Neural crest cell (in vitro differentiated cells): ENCODE results near the gene PUS10. TPM values are rescaled to one million over a fixed set of nuclear protein-coding genes. Genes with fewer than 3 reads are reported as not detected.
"Not testable (repeated sequence)": the region's sequence is repeated elsewhere in the genome, so short reads cannot be mapped to it uniquely, and the experiment has no call there.

Experiments used
- DNase-seq: peaks from one replicate; pipeline ENCODE4 v3.0.0; 2021; ENCODE audit warnings: low read depth, mixed read lengths, low spot score
- H3K27ac Mint-ChIP-seq: one replicate; pipeline ENCODE4 v1.8.0; 2021; ENCODE audit warnings: mild to moderate bottlenecking, mixed read lengths; ENCODE audit not compliant: unreplicated experiment
- H3K27me3 Mint-ChIP-seq: 2 replicates; pipeline ENCODE4 v1.8.0; 2021; ENCODE audit warnings: low read depth, mild to moderate bottlenecking, mixed read lengths
- H3K36me3 Mint-ChIP-seq: 2 replicates; pipeline ENCODE4 v1.8.0; 2021; ENCODE audit warnings: low read depth, mild to moderate bottlenecking, mixed read lengths
- H3K4me1 Mint-ChIP-seq: 2 replicates; pipeline ENCODE4 v1.8.0; 2021; ENCODE audit warnings: mixed read lengths
- H3K4me3 Mint-ChIP-seq: one replicate; pipeline ENCODE4 v1.8.0; 2021; ENCODE audit warnings: mild to moderate bottlenecking, mixed read lengths
- H3K9me3 Mint-ChIP-seq: 2 replicates; pipeline ENCODE4 v1.8.0; 2021; ENCODE audit warnings: mixed read lengths
- total RNA-seq: library from RNA; stranded (reverse); gene quantifications from 2 replicates; pipeline ENCODE4 v1.2.1, GENCODE V29; 2021
- TF ChIP-seq, protein P1 (sequence below): fragments of 200-600 bp; sonication (generic); conservative IDR thresholded peaks from 2 replicates; pipeline ENCODE4 v1.5.0; 2021; ENCODE audit warnings: antibody characterized with exemption, mild to moderate bottlenecking

The PUS10 gene
- total RNA-seq, 1 donor from 2014 or later: 5.0 TPM

DNA sequence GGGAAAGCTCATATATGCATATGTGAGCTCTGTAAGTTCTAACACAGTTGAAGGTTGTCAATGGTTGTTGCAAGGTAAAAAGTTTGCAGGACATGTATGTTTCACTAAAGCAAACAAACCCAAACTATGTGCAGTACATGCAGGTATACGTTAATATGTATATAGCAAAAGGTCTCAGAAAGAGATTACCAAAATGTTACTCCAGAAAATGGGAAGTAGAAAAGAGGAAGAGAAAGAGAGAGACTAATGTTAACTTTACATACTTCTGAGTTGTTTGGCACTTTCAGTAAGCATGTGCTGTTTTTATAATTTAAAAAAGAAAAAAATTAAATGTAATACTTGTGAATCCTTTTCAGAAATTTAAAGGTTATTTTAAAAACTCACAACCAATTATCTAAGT lies 33.3 kb downstream of the PUS10 start:
- Mint-ChIP-seq H3K27ac (no peak overlapping the region), H3K4me1 (no peaks in the 10 kb centered on the region), H3K27me3 (no peaks in the 10 kb centered on the region), H3K4me3 (no peak overlapping the region), H3K9me3 (no peaks in the 10 kb centered on the region), H3K36me3 (no peaks in the 10 kb centered on the region)
- DNase-seq: no peak
- TF ChIP-seq, protein P1, sequence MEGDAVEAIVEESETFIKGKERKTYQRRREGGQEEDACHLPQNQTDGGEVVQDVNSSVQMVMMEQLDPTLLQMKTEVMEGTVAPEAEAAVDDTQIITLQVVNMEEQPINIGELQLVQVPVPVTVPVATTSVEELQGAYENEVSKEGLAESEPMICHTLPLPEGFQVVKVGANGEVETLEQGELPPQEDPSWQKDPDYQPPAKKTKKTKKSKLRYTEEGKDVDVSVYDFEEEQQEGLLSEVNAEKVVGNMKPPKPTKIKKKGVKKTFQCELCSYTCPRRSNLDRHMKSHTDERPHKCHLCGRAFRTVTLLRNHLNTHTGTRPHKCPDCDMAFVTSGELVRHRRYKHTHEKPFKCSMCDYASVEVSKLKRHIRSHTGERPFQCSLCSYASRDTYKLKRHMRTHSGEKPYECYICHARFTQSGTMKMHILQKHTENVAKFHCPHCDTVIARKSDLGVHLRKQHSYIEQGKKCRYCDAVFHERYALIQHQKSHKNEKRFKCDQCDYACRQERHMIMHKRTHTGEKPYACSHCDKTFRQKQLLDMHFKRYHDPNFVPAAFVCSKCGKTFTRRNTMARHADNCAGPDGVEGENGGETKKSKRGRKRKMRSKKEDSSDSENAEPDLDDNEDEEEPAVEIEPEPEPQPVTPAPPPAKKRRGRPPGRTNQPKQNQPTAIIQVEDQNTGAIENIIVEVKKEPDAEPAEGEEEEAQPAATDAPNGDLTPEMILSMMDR: no peak

DNA sequence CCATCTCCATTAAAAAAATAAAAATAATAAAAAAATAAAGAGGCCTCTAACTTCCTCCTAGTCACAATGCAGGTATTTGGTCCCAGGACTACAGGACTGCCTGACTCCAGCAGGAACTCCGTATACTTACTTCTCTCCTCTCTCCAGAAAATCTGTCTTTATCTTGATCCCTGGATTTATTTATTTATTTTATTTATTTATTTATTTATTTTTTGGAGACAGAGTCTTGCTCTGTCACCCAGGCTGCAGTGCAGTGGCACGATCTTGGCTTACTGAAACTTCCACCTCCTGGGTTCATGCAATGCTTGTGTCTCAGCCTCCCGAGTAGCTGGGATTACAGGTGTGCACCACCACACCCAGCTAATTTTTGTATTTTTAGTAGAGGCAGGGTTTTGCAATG lies 36.0 kb downstream of the PUS10 start:
- not testable (repeated sequence) for H3K9me3 Mint-ChIP-seq, H3K27ac Mint-ChIP-seq, DNase-seq, H3K36me3 Mint-ChIP-seq, H3K4me3 Mint-ChIP-seq, H3K4me1 Mint-ChIP-seq, H3K27me3 Mint-ChIP-seq

DNA sequence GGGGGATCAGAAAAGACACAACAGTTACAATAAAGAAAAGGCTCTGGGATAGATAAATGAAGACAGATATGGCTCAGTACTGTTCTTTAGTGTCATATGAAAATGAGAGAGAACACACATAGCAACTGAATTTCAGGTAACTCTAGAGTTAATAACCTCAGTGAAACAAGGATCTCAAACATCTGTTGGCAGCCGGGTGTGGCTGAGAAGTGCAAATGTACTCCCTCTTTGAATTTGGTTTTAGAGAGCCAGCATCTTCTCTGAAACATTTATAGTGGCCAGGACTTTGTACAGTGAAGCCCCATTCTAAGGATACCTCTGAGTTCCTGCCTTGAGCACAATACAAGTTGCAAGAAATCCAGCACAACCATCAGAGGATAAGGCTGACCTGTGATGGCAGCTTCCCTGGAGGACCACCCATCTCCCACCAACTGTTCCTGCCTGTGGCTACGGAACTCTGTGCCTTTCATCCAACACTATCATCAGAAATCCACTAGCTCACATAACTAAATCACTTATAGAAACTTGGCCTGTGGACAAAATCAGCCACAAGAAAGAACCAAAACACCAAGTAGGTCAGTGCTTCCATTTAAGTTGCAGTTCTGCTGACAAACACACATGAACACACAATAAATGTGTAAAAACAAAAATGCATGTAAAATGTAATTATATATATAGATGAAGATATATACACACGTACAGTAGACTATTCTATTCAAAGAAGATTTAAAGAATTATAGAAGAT lies 37.8 kb downstream of the PUS10 start:
- no peak for DNase-seq

DNA sequence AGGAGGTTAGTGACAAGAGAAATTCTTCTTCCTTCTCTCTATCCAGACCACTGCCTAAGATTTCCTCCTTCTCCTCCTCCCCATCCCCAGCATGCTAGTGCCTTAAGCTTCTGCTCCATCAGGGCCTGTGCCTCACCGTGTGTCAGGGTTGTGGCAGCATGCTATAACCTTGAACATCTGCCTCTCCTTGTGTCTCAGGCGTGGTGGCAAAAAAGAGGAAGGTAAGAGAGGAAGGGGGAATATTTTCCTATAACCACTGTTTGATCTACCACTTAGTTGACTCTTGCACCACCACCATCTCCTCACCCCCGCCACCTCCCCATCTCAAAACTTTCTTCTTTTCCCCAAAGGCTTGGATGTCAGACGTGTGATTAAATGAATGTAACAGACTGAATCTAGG lies 38.8 kb downstream of the PUS10 start:
- Mint-ChIP-seq H3K36me3 (no peaks in the 10 kb centered on the region), H3K27ac (no peak overlapping the region), H3K9me3 (no peaks in the 10 kb centered on the region), H3K27me3 (no peaks in the 10 kb centered on the region), H3K4me3 (no peak overlapping the region), H3K4me1 (peaks cover 4% of the 10 kb centered on the region)
- DNase-seq: no peak
- TF ChIP-seq, protein P1: no peak

More for the DNA sequence above, 37.8 kb downstream of the PUS10 start:
- Mint-ChIP-seq H3K4me1 (peaks cover 4% of the 10 kb centered on the region), H3K9me3 (no peaks in the 10 kb centered on the region), H3K4me3 (no peak overlapping the region), H3K27ac (no peak overlapping the region), H3K27me3 (no peaks in the 10 kb centered on the region), H3K36me3 (no peaks in the 10 kb centered on the region)
- TF ChIP-seq, protein P1: no peak

DNA sequence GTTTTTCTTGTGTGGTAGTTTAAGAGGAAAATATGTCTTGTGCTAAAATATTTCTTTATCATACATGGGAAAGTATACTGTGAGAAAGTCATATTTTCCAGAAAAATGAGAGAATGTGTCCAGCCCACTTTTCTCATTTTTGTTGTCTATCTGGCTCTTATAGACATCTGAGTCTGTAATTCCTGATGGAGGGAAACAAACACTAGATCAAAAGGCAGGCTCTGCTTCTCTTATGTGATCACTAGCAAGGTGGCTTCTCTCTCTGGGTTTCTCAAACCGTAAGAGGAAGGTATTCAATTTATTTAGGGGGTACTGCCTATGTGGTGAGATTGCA lies 40.5 kb downstream of the PUS10 start:
- Mint-ChIP-seq H3K27me3 (no peaks in the 10 kb centered on the region), H3K9me3 (no peaks in the 10 kb centered on the region), H3K4me3 (no peak overlapping the region), H3K27ac (no peak overlapping the region), H3K4me1 (peaks cover 4% of the 10 kb centered on the region), H3K36me3 (no peaks in the 10 kb centered on the region)
- TF ChIP-seq, protein P1: no peak
- DNase-seq: no peak

DNA sequence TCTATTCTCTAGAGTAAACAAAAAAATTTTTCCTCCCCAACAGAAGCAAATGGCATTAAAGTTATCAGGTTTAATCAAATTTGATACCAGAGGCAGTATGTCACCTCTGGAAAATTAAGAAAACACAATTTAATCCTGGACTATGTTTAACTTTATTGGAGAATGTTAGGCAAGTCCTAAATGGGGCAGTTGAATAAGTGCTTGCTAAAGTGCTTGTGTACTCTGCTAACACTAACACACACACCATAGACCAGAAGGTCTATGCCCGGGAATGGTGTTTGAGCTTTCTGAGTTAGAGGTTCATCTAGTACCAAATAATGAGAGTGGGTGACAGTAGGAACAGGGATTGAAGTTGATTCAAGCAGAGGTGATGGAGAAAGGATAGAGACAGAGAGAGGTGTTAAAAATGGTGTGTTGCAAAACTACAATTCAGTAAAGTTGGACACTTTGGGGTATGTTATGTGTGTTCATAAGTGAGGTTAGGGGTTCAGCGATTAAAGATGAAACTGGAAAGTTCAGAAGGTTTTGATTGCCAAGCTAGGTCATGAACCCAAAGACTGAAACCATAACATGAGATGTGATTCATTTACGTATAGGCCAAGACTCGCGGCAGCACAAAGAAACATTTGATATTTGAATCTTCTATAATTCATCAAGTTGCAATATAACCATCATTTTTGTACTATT lies 41.0 kb downstream of the PUS10 start:
- Mint-ChIP-seq H3K27me3 (no peaks in the 10 kb centered on the region), H3K27ac (no peak overlapping the region), H3K4me1 (peaks cover 4% of the 10 kb centered on the region), H3K9me3 (no peaks in the 10 kb centered on the region), H3K4me3 (no peak overlapping the region), H3K36me3 (no peaks in the 10 kb centered on the region)
- TF ChIP-seq, protein P1: no peak
- no peak for DNase-seq
